Aorta (tissue), 5 donors: ENCODE results near the gene ZER1. TPM values are rescaled to one million over a fixed set of nuclear protein-coding genes. Genes with fewer than 3 reads are reported as not detected.

Source experiments
- ATAC-seq: fragments of 200-7000 bp; cut with Tn5 transposase; one replicate; pipeline ENCODE4 v1.9.1; 2022; ENCODE audit warnings: moderate library complexity; ENCODE audit not compliant: low FRiP score
- DNase-seq, 2 donors: peaks; one replicate each; pipeline ENCODE4 v3.0.0-alpha.2; 2020
- H3K27ac ChIP-seq, 2 donors: one replicate each; pipeline ENCODE4 v1.5.1; 2013; ENCODE audit warnings: low read length in 2 of 2, mild to moderate bottlenecking in 2 of 2, moderate library complexity in 2 of 2, control low read depth in 1 of 2, inconsistent platforms in 1 of 2, low read depth in 1 of 2
- H3K27me3 ChIP-seq, 2 donors: one replicate each; pipeline ENCODE4 v1.6.1; 2013; ENCODE audit warnings: control low read depth in 1 of 2, low read length in 1 of 2, mild to moderate bottlenecking in 1 of 2, moderate library complexity in 1 of 2; ENCODE audit not compliant: insufficient read depth in 2 of 2, control insufficient read depth in 1 of 2
- H3K36me3 ChIP-seq, 2 donors: one replicate each; pipeline ENCODE4 v1.6.1; 2013; ENCODE audit warnings: control low read depth in 1 of 2, low read length in 1 of 2, mild to moderate bottlenecking in 1 of 2; ENCODE audit not compliant: insufficient read depth in 2 of 2, control insufficient read depth in 1 of 2
- H3K4me1 ChIP-seq, 2 donors: one replicate each; pipeline ENCODE4 v1.6.1; 2013; ENCODE audit warnings: low read length in 2 of 2, control low read depth in 1 of 2, mild to moderate bottlenecking in 1 of 2, moderate library complexity in 1 of 2; ENCODE audit not compliant: insufficient read depth in 2 of 2, control insufficient read depth in 1 of 2
- H3K4me3 ChIP-seq, 2 donors: one replicate each; pipeline ENCODE4 v1.5.1; 2013; ENCODE audit warnings: low read length in 2 of 2, control low read depth in 1 of 2, mild to moderate bottlenecking in 1 of 2
- H3K9me3 ChIP-seq: one replicate; pipeline ENCODE4 v1.6.1; 2013; ENCODE audit warnings: mild to moderate bottlenecking, low read length; ENCODE audit not compliant: control insufficient read depth
- WGBS, 2 donors: extraction: QIAGEN DNeasy Blood & Tissue Kit; methylation state at CpG; one replicate each; pipeline ENCODE4 v1.1.7; 2013; 5-methylcytosine and 5-hydroxymethylcytosine counted together
- intact Hi-C, 2 donors: fragments of 100-400 bp; cut with DNase I; formaldehyde crosslinking; loops; one replicate each; pipeline versions ENCODE4 v1.14.2 to v1.15.0; 2022
- polyA plus RNA-seq, 2 donors: library from polyadenylated mRNA; stranded (reverse); fragments of 200-250 nt; gene quantifications; one replicate each; pipeline ENCODE4 v1.2.3, GENCODE V29; 2013
- total RNA-seq, 2 donors: library from RNA; stranded (reverse); fragmentation: NEBNext Ultra II Directional; extraction: Animal tissue kit (Norgen Biotek cat#: 25700); gene quantifications; one replicate each; pipeline ENCODE4 v1.2.1, GENCODE V29; 2021
- donor health status: healthy with polysubstance abuse.
- donor health status: Bipolar disorder and iron deficiency.
- donor health status: DM: no; HTN: no; CAD: no.
- donor health status: DM: no; HTN: no; CAD: no.
- donor health status: DM: yes; HTN: yes; CAD: no.

ZER1 gene
- total and polyA plus RNA-seq, 4 donors: 14.5 to 42.9 (median 34.6) TPM

- 92 to 94% methylated on average over 9 of the region's 9 CpGs for WGBS, 2 donors
- Histone ChIP-seq H3K27me3 (no peaks in the 10 kb centered on the region), H3K9me3 (no peaks in the 10 kb centered on the region), H3K36me3 (peaks cover 0 to 9% of the 10 kb centered on the region in 2 donors), H3K27ac (no peak overlapping the region), H3K4me1 (no peaks in the 10 kb centered on the region), H3K4me3 (no peak overlapping the region)
- intact Hi-C loops: no loop called here
- DNase-seq: no peak
- ATAC-seq: no peak
Measured at GRCh38 chr9:128792134-128792533, 20.4 kb upstream of the ZER1 start.

GRCh38 chr9:128790536-128790935, 18.8 kb upstream of the ZER1 start:
- ATAC-seq: no peak
- H3K27ac ChIP-seq: no peak overlapping the region
- no peaks in the 10 kb centered on the region for H3K4me1 ChIP-seq
- 89 to 96% methylated on average over 4 of the region's 4 CpGs for WGBS, 2 donors
- H3K4me3 ChIP-seq: no peak overlapping the region
- intact Hi-C loops: no loop called here
- DNase-seq: no peak
- peaks cover 0 to 9% of the 10 kb centered on the region in 2 donors for H3K36me3 ChIP-seq
- no peaks in the 10 kb centered on the region for H3K9me3 ChIP-seq
- H3K27me3 ChIP-seq: no peaks in the 10 kb centered on the region

DNA sequence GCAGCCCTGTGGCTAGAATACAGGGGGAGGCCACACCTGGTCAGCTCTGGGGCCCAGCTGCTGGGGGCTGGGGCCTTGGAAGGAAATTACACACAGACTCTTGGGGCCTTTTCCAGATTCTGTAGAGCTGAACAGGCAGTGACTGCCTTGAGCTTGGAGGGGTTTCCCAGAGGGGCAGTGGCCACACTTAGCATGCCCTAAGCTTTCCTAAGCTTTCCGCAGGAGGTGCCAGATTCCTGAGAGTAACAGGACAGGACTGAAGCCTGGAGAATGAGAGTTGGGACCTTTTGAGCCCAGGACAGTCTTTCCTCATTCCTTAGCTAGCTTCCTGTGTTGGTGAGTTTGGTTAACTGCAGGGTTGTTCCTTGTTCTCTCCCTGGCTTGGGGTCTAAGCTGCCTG, 16.7 kb upstream of the ZER1 start:
- DNase-seq (no peak), ATAC-seq (no peak)
- no peak overlapping the region for H3K4me3 ChIP-seq
- no peaks in the 10 kb centered on the region for H3K4me1 ChIP-seq
- no peaks in the 10 kb centered on the region for H3K9me3 ChIP-seq
- intact Hi-C loops: no loop called here
- WGBS, 2 donors: 92% methylated on average over 1 of the region's 1 CpG
- no peak overlapping the region for H3K27ac ChIP-seq
- H3K36me3 ChIP-seq: peaks cover 0 to 7% of the 10 kb centered on the region in 2 donors
- no peaks in the 10 kb centered on the region for H3K27me3 ChIP-seq

- no peaks in the 10 kb centered on the region for H3K9me3 ChIP-seq
- DNase-seq (no peak), ATAC-seq (peak; percentile 30)
- no peaks in the 10 kb centered on the region for H3K27me3 ChIP-seq
- intact Hi-C loops: loop anchor here (1.0 to 2.0 kb wide), 2 partner anchors 15 kb away; no protein-coding TSS in a partner anchor
- H3K27ac ChIP-seq: no peak overlapping the region
- peaks cover 0 to 4% of the 10 kb centered on the region in 2 donors for H3K36me3 ChIP-seq
- WGBS, 2 donors: 0 to 2% methylated on average over 7 of the region's 7 CpGs
- peak overlapping the region; percentile 73 to 90 for H3K4me3 ChIP-seq
- H3K4me1 ChIP-seq: no peaks in the 10 kb centered on the region
Measured at GRCh38 chr9:128787659-128788058, 15.9 kb upstream of the ZER1 start.

DNA sequence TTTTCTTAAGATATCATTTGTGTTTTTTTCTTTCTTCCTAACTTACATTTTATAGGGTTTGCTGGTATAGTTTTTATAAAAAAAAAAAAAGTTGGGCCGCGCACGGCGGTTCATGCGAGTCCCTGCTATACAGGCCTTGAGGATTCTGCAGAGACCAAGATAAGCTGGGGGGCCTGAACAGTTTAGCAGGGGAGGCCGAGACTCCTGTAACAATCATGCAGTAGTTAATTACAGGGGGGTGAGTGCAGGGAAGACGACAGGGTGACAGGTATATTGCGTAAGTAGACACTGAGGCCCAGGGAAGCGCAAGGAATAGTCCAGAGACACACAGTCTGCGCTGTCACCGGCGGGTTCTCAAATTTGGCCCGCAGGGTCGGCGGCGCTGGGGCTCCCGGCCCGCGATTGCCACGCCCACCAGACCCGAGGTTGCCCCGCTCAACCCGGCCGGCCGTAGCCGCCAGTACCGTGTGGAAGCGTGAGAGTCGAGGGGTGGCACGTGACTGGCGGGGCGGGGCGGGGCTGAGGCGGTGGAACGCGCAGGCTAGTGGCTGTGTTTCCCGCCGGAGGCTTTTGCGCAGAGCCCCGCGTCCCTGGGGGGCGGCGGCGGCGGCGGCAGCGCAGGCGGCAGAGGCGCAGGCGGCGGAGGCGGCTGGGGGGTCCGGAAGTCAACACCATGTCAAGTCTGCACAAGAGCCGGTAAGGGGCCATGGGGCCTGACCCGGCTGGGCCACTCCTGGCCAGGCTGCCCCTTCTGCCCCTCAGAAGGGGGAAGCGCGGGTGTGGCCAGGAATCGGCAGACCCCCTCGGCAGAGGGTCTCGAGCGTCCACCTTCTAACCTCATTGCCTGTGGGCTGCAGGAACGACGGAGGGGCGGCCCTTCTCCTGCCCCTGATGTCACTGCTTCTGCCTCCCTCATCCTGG, 15.2 kb upstream of the ZER1 start, which contains the start of gene TBC1D13:
Gene TBC1D13, plus strand, starts transcription at position 573 of the 921 bp plus-strand sequence. Its CDS starts 101 bp downstream, at position 674.
- peak; percentile 93 to 98 for DNase-seq
- H3K9me3 ChIP-seq: no peaks in the 10 kb centered on the region
- H3K36me3 ChIP-seq: peaks cover 0 to 4% of the 10 kb centered on the region in 2 donors
- WGBS, 2 donors: 7 to 9% methylated on average over 53 to 64 of the region's 64 CpGs
- peak within 1 kb of the TSS; percentile 73 to 90 for H3K4me3 ChIP-seq
- intact Hi-C loops: loop anchor here (1.0 to 2.0 kb wide), 2 partner anchors 14 to 15 kb away; no protein-coding TSS in a partner anchor
- H3K27me3 ChIP-seq: no peaks in the 10 kb centered on the region
- no peaks in the 10 kb centered on the region for H3K4me1 ChIP-seq
- H3K27ac ChIP-seq: peak within 1 kb of the TSS in 1 of 2 donors; percentile 64
- ATAC-seq: peak; percentile 99

- Histone ChIP-seq H3K36me3 (no peaks in the 10 kb centered on the region), H3K27ac (no peak overlapping the region), H3K4me1 (no peaks in the 10 kb centered on the region), H3K27me3 (no peaks in the 10 kb centered on the region), H3K9me3 (no peaks in the 10 kb centered on the region), H3K4me3 (no peak overlapping the region)
- DNase-seq: no peak
- intact Hi-C loops: no loop called here
- WGBS, 2 donors: 95 to 99% methylated on average over 6 of the region's 6 CpGs
- no peak for ATAC-seq
Measured at GRCh38 chr9:128785427-128785826, 13.7 kb upstream of the ZER1 start.

DNA sequence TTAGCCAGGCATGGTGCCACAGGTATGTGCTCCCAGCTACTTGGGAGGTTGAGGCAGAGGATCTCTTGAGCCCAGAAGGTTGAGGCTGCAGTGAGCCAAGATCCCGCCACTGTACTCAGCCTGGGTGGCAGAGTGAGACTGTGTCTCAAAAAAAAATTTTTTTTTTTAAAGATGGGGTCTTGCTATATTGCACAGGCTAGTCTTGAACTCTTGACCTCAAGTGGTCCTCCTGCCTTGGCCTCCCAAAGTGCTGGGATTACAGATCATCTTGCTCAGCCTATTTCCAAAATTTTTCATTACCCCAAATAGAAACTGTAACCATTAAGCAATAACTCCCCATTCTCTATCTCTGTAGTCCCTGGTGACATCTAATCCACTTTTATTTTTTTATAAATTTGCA, 10.9 kb upstream of the ZER1 start:
- no peak overlapping the region for H3K4me3 ChIP-seq
- 79 to 81% methylated on average over 1 of the region's 1 CpG for WGBS, 2 donors
- intact Hi-C loops: no loop called here
- H3K27ac ChIP-seq: no peak overlapping the region
- DNase-seq (no peak), ATAC-seq (no peak)
- no peaks in the 10 kb centered on the region for H3K36me3 ChIP-seq
- no peaks in the 10 kb centered on the region for H3K4me1 ChIP-seq
- no peaks in the 10 kb centered on the region for H3K9me3 ChIP-seq
- no peaks in the 10 kb centered on the region for H3K27me3 ChIP-seq

GRCh38 chr9:128781187-128782070, 9.7 kb upstream of the ZER1 start:
- 73 to 79% methylated on average over 7 of the region's 7 CpGs for WGBS, 2 donors

More at GRCh38 chr9:128781187-128782070, 9.7 kb upstream of the ZER1 start:
- H3K9me3 ChIP-seq: no peaks in the 10 kb centered on the region
- intact Hi-C loops: no loop called here
- no peak overlapping the region for H3K27ac ChIP-seq
- ATAC-seq: no peak
- H3K4me1 ChIP-seq: no peaks in the 10 kb centered on the region
- no peaks in the 10 kb centered on the region for H3K27me3 ChIP-seq
- H3K4me3 ChIP-seq: no peak overlapping the region
- H3K36me3 ChIP-seq: no peaks in the 10 kb centered on the region
- no peak for DNase-seq
